Measurements from ENCODE around the gene CFAP299.
A peak's percentile ranks its signal among the peaks of the same experiment; 100 is the strongest.

The CFAP299 gene

GRCh38 chr4:80452768-80453167, 117.2 kb downstream of the CFAP299 start:
- no peak for DNase-seq

DNA sequence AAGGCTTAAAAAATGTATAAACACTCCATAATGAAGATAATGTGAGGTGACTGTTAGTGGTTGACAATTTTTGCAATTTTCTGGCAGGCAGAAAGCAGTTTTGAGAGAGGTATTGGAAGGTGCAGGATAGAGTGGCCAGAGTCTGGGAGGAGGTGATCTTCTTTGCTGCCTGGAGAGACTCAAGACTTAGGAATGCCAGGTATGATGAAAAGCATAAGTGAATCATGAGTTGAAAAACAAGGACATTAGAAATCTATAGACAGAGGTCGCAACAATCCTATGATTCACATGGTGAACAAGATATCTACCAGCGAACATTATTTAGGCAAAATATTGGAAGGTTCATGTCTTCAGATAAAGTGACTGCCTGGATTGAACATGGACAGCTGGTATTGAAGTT, 118.5 kb downstream of the CFAP299 start:
- peak; percentile 33 for DNase-seq

- DNase-seq: no peak
These were observed 119.0 kb downstream of the CFAP299 start for GRCh38 chr4:80454556-80454955.

DNA sequence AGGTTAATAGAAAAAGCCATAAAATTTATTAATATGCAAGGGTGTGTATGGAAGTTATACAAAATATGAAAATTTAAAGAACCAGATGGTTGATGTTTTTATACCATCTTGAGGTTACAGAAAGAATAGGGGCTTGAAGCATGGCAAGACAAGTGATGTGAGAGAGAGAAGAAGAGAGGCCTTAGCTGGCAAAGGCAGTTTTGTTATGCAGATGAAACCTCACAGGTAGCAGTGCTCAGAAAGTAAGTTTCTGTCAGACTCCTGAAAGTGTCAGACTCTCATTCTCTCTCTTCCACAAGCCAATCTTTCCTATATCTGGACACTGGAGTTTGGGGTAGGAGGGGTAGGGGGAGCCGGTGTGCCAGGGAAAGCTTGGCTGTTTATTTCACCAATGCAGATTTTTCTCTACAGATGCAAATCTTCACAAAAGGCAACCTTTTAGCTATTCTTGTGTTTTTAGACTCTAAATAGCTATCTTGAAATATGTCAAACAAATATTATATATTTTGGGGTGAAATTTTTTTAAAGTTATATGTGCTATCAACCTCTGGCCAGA, 124.5 kb downstream of the CFAP299 start:
- DNase-seq: no peak

DNA sequence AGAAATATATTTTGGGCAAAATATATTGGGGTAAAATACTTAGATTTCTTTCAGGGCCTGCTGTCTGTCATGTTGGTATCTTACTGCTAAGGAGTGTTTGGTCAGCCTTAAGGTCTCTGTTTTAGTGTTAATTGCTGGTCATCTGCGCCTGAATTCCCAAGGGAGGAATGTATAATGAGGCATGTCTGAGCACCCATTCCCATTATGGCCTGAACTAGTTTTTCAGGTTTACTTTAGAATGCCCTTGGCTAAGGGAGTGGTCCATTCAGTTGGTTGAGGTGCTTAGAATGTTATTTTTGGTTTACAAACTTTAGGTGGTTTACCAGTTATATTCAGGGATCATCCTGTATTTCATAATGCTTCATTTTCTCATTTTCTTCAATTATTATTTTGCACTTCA, 125.9 kb downstream of the CFAP299 start:
- no peak for DNase-seq

GRCh38 chr4:80462621-80463091, 127.1 kb downstream of the CFAP299 start:
- peak; percentile 3 for DNase-seq

DNA sequence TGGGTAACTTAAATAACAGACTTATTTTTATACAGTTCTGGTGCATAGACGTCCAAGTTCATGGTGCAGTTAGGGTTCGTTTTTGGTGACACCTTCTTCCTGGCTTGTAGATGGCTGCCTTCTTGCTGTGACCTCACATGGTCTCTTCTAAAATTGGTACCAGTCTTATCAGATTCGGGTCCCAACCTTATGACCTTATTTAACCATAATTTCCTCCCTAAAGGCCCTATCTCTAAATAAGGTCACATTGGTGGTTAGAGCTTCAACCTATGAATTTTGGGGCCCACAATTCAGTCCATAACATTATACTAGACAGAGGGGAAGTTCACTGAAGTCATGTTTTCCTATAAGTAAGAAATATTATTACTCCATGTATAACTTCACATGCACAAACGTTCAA, 128.0 kb downstream of the CFAP299 start:
- DNase-seq: no peak

DNA sequence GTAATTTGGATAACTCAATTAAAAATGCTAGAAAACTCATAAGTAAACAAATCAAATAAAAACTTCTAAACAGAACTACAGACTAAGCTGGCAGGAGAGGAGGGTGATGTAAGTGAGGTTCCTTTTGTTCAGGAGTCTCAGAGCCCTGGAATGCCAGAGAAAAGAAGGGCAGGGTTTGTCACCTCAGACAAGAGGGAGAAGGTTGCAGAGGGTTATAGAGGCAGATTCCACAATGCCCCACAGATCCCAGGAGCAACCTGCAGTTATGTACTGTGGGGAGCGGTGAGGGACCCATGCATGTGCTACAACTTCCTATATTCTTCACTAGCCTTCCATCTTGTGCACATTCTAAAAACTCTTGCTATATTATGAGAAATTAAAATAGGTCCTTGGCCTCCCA, 129.7 kb downstream of the CFAP299 start:
- no peak for DNase-seq

DNA sequence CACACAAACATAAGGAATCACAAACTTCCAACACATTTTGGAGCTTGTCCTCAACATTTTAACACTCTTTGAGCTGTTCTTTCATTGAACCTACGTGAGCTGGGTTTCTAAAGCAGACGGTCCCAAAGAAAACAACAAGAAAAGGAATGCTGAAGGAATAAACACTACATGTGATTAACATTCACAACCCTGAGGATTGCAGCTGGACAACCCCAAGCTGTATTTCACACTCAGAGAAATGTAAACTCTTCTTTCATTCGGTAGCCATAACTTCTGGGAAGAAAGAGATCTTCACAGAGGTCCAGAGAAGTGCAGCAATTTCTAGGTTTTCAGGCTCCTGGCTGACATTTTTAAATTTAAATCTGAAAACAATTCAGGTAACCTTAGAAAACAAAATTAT, 130.2 kb downstream of the CFAP299 start:
- DNase-seq: no peak

DNA sequence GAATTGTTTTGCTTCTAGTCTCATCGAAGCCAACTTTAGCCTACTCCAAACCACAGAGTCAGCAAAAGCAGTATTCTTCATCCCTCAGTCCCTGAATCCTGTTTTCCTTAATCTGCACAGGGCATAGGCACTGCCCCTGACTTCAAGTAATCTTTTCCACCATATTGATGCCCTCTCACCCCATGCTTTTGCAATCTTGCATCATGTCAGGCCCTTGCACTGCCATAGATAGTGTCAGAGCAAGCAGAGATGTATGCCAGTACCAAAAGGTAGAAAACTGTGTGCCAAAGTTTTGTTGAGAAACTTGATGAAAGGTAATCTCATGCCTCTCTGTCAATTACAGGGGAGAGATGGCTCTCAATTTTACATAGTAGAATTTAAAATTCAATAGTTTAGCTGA, 131.1 kb downstream of the CFAP299 start:
- DNase-seq: no peak

DNA sequence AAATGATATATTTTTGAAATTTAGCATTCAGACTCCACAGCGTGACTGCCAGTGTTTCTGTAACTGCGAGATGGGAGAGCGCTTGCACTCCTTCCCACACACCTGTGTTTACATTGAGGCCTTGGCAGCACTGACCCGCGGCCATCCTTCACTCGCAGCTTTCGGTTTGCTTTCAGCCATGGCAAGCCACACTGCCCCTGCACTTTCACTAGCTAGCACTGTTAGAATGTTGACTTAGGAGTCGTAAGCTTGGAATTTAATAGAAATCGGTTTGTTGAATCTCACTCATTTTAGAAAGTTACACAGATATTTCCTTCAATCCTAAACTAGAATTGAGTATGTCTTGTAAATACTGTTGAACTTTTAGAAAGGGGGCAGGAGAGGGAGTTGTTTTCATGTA, 136.2 kb downstream of the CFAP299 start:
- DNase-seq: peak; percentile 12

GRCh38 chr4:80475236-80475635, 139.7 kb downstream of the CFAP299 start:
- DNase-seq: no peak

DNA sequence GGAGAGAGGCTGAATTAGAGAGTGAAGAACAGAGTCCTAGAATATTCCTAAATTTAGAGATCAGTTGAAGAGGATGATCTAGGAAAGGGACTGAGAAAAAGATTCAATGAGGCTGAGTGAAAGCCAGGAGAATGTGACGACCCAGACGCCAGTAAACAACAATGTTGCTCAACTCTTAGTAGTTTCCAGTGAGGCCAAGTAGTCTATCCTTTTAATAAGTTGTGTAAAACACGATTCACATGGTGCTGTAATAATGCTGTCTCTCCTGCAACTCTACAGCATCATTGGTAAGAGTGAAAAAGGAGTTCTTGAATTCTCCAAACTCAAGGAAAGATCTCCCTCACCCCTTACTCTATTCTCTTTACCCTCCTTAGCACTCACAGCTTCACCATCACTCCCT, 140.3 kb downstream of the CFAP299 start:
- no peak for DNase-seq

DNA sequence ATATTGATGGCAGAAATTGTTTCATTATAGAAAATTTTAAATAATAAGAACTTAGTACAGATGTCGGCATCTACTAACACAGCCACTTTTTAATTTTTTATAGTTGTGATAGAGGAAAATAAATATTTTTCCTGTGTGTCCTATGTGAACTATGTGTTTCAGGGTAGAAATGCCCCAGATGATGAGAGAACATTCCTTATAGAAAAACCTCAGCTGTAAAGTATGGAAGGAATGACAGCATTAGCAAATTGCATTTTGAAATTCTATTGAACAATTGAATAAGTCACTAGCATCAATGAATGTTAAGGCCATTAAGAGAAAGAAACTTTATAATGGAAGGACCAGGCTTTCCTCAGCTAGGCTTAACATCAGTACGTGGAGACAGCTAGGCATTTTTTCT, 149.2 kb downstream of the CFAP299 start:
- DNase-seq: peak; percentile 14

DNA sequence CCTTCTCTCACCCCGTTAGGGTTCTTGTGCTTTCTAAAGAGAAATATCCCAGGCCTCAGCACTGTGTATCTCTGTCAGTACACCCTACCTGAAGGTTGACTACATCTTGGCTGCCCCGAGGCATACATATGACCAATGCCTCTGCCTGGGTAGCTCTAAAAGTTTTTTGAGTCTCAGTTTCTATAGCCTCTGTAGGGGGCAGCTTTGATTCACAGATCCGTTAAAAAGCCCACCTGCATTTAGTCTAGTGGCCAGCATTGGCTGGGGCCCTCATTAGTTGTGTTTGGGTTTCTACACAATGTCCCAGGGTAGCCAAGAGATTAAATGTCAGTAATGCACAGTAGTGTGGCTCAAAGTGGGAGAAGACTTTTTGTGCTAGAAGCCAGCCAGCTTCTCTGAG, 151.1 kb downstream of the CFAP299 start:
- DNase-seq: no peak

DNA sequence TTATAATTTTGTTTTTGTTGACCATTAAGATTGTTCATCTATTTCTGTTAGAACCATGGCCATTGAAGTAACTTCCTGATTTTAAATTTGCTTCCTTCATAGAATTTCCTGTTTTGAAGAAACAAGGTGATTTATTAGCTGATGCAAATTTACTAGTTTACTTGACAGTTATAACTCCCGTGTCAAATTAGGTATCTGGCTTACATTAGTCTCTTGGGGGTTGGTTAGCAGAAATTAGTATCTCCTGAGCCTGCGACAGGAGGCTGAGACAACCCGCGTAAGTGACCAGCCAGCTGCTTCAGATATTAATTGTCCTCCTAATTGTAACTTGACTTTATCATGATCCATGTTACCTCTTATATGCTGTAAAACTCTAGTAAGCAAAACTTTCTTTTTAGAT, 154.3 kb downstream of the CFAP299 start:
- no peak for DNase-seq

GRCh38 chr4:80492761-80493160, 157.2 kb downstream of the CFAP299 start:
- no peak for DNase-seq

DNA sequence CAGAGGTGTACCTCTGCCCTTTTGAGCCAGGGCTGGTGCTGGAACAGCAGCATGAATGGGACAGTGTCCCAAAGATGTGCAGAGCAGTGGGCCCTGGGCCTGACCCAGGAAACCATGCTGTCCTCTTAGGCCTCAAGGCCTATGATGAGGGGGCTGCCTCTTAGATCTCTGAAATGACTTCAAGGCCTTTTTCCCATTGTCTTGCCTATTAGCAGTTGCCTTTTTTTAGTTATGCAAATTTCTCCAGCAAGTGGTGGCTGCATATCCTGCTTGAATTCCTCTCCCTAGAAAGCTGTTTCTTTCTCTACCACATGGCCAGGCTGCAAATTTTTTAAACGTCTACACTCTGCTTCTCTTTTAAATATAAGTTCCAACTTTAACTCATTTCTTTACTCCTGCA, 160.3 kb downstream of the CFAP299 start:
- DNase-seq: no peak

- DNase-seq: no peak
These were observed 163.2 kb downstream of the CFAP299 start for GRCh38 chr4:80498725-80499124.

- no peak for DNase-seq
These were observed 165.1 kb downstream of the CFAP299 start for GRCh38 chr4:80500613-80501012.

GRCh38 chr4:80507077-80507476, 171.5 kb downstream of the CFAP299 start:
- no peak for DNase-seq

DNA sequence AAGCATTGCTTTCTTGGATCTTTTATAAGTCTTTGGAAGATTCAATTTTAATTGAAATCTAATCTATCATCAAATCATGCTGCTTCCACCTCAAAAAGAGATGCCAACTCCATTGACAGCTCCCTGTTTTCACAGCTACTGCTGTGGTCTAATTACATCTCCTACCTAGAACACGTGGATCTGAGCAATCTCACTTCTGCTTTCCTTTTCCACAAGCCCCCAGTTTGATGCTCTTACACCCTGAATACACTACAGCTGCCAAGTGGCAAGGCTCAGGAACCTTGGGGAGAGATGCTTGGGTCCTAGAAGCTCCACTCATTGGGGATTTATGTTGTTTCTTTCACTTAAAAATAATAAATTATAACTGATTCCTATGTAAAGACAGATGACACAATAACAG, 172.0 kb downstream of the CFAP299 start:
- no peak for DNase-seq

GRCh38 chr4:80515496-80515895, 180.0 kb downstream of the CFAP299 start:
- DNase-seq: no peak

- no peak for DNase-seq
These were observed 185.9 kb downstream of the CFAP299 start for GRCh38 chr4:80521438-80521837.

DNA sequence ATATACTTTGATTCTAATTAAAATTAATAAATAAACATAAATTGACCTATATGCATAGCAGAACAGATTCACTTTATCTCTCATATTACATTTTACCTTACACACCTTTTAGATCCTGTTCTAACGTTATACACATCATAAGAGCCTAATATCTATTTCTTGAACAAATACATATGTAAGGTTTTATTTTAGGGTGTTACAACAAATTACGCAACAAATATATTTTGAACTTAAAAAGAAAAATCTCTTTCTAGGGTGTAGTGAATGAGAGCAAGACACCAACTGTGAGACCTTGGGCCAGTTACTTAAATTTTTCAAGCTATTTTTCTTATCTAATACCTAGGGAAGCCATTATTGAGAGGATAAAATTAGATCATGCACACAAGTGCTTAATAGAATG, 191.2 kb downstream of the CFAP299 start:
- DNase-seq: no peak

DNA sequence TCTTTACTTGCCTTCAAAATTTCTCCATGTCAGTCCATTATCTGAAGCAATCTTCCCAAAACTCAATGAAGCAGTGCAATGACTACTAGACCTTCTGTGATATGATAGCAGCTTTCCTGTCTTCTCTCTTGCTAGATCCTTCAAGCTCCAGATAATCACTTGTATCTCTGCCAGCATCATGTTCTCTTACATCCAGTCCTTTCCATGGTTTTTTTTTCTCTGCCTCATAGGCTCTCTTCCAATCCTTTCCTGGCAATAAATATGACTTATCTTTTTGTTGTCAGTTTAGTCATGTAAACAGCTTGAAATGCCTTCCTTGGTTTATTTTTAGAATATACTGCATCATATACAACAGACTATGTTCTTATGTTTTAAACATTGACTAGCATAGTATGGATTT, 193.5 kb downstream of the CFAP299 start:
- no peak for DNase-seq

Measured in EL (cell line).